Measurements from ENCODE around the gene POM121L2.

- TF ChIP-seq POLR2A (IDR thresholded peaks at IDR 0.05; ENCODE audit: low read length) (no peak), GATA1 (IDR thresholded peaks at IDR 0.05; ENCODE audit: low read depth, low read length) (no peak)
Measured at GRCh38 chr6:27290065-27290849, 21.8 kb downstream of the POM121L2 start.
